ENCODE measurements around the gene NAP1L4.

The NAP1L4 gene

GRCh38 chr11:2992234-2992996 is at the start of gene NAP1L4:
NAP1L4 (minus strand) TSS chr11:2992329; CDS start chr11:2979220, 13,109 bp downstream.
- DNase-seq (ENCODE audit: low read depth in 2 of 2) = peak; percentile 90 to 92

GRCh38 chr11:3040881-3041280 is 48.8 kb upstream of the NAP1L4 start:
- no peak for DNase-seq (ENCODE audit: low read depth in 2 of 2)

DNA sequence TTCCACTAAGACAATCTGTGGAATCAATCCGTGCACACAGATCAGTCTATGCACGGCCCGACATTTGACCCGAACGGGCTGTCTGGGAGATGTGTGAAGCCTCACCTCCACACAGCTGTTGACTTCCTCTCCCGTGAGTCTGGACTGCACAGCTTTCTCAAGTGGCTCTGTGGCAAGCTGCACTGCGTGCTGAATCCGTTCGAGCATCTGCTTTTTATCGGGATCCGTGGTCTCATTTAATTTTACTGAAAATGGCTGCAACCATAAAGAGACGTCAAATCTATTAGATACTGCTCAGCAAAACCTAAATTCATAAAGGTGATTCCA is 45.8 kb upstream of the NAP1L4 start:
- no peak for DNase-seq (ENCODE audit: low read depth in 2 of 2)

DNA sequence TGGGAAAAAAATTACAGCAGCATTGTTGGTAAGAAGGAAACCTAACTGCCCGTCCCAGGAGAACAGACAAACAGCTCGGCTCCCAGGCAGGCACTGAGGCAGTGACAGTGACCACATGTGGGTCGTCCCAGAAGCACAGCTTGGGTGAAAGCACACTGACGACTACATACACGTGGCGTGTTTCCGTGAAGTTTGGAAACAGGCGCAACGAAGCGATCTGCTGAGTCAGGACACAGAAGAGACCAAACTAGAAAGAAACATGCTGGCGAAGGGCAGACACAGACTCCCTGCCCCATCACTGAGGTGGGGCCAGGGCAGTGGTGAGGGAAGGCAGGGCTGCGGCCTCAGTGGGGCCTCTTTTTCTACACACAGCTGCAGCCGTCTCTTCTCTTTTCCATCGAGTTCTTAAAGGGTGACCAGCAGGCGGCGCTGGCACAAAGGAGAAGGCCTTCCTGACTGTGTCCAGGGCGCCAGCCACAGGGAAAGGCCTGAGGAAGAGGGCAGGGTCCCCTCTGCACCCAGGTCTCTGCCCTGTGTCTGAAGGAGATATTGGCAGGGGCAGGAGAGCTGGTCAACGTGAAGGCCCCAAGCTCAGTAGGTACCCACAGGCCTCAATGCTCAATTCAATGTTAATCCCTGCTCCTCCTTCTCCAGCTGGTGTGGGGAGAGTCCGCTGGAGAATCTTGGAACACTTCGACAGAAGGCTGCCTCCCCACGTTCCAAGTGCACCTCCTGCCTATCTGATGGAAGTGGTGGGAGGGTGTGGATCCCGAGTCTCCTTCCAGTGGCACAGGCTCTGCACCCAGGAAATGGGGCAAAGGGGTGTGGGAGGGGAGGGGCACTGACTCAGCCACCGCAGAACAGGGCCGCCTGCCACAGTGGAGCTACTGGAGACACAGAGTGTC is 45.2 kb upstream of the NAP1L4 start:
- peak in 1 of 2 donors; percentile 9 for DNase-seq (ENCODE audit: low read depth in 2 of 2)

GRCh38 chr11:3036419-3036818 is 44.3 kb upstream of the NAP1L4 start:
- DNase-seq (ENCODE audit: low read depth in 2 of 2) = no peak

GRCh38 chr11:3035333-3035732 is 43.2 kb upstream of the NAP1L4 start:
- DNase-seq (ENCODE audit: low read depth in 2 of 2) = no peak

- no peak for DNase-seq (ENCODE audit: low read depth in 2 of 2)
Measured at GRCh38 chr11:3030289-3031070, 38.4 kb upstream of the NAP1L4 start.

- DNase-seq (ENCODE audit: low read depth in 2 of 2) = no peak
Measured at GRCh38 chr11:3028813-3029212, 36.7 kb upstream of the NAP1L4 start.

GRCh38 chr11:3026803-3027202 is 34.7 kb upstream of the NAP1L4 start:
- no peak for DNase-seq (ENCODE audit: low read depth in 2 of 2)

GRCh38 chr11:3022982-3023381 is 30.9 kb upstream of the NAP1L4 start:
- no peak for DNase-seq (ENCODE audit: low read depth in 2 of 2)

DNA sequence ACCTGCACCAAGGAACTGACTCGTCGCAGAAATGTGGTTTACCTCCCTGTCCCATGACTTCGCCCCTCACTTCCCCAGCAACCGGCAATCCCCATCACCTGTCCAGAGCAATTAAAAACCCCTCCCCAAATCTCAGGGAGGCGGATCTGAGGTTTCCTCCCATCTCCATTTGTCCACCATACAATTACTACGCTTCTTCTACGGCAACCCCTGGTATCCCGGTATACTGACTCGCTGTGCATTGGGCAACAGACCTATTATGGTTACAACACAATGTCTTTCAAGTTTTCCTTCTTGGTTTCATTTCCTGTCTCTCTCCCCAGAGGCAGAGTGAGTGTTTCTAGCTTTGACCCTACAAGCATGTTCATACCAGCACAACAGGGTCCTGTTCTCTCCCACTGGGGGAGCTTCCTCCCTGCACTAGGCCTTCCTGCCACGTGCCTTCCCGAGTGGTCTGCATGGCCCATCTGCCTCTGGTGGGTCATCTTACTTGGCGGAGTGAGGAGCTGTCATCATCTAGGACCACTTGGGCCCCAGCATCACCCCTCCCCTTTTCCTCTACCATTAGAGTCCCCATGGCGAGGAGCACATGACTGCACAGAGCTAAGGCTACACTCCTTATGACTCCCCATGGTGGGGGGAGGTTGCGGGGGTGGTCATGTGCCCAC is 30.3 kb upstream of the NAP1L4 start:
- no peak for DNase-seq (ENCODE audit: low read depth in 2 of 2)

- DNase-seq (ENCODE audit: low read depth in 2 of 2) = peak in 1 of 2 donors; percentile 11
Measured at GRCh38 chr11:3021125-3021524, 29.0 kb upstream of the NAP1L4 start.

DNA sequence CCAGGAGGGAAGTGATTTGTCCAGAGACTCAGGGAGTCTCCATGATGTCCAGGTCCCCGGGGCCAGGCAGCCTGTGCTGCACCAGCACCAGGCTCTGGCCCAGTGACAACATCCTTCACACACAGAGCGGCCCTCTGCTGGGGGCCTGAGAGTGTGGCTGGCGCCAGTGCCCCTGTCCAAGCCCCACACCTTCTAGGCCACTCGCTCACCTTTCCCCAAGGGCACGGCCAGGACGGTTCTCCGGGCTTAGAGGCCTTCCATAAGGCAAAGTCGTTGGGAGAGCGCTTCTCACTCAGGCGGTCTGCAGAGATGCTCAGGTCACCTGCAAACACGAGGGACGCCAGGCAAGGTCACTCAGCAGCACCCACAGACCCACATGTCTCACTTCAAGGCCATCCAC is 27.9 kb upstream of the NAP1L4 start:
- DNase-seq (ENCODE audit: low read depth in 2 of 2) = no peak

GRCh38 chr11:3018596-3018995 is 26.5 kb upstream of the NAP1L4 start:
- no peak for DNase-seq (ENCODE audit: low read depth in 2 of 2)

- DNase-seq (ENCODE audit: low read depth in 2 of 2) = no peak
Measured at GRCh38 chr11:3016861-3017260, 24.7 kb upstream of the NAP1L4 start.

DNA sequence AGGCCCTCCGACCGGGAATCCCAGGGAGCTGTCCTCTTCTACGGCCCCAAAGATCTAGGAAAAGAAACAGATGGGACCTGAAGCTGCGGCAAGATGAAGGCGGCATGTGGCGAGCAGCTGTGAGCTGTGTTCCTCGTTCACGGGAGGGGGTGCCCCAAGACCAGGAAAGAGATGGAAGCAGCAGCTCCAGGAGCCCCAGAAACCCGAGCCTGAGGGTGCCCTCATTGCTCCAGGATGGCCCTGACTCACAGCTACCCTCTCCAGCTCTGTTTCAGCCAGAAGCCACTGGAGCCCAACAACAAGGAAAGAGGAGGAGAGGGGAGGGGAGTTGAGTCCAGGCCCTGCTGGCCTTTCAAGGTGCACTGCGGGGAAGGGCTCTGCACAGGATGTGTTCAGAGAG is 23.7 kb upstream of the NAP1L4 start:
- no peak for DNase-seq (ENCODE audit: low read depth in 2 of 2)

DNA sequence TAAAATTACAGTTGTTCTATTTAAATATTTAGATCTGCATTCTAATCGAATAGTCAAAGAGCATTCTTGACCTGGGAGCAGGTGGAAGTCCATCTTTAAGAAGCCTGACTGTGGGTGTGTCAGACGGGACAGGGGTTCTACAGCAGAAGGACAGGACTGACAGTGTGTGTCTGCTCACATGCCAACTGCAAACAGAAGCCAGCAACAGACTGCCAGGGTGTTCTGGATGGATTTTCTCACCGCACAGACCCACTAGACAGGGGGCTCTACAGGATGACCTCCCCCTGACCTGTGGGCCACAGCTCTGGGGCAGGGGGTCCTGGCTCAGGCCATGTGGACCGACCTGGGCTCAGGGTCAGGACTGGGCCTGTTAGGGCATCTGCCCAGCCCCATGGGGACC is 22.8 kb upstream of the NAP1L4 start:
- DNase-seq (ENCODE audit: low read depth in 2 of 2) = no peak

DNA sequence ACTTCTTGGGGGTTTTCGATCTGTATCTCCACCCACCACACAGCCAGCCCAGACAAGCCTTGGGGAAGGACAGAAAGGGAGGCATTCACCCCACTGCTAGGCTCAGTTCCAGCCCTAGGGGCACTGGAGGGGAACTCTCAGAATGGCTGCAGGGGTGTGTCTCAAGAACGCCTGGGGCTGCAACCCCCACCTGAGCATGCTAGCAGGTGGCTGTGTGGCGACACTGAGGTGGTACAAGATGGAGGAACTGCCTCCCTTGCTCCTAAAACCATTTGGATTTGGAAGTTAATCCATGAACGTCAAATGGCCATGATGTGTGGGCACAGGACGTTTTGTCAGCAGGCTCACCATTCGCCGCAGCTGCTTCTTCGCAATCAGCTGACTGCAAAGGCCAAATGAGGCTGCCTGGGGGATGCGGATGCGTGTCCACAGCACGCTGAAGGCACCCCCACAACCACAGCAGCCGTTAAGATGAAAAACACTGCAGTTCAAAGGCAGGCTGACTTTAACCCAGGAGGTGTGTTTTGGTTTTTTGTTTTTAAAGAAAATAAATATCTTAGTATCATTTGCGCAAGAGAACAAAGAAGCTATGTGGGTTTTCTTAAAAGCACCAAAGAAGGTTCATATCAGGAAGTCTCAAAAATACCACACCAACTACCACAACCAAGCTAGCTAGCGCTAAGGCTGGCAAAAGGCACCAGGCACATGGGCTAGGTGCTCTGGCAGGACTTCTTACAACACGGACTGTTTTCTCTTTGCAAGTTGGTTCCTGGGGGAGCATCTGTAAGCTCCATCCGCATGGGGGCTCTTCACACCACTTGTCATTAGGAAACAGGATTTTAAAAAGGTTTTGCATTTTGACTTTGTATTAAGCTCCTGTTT is 22.2 kb upstream of the NAP1L4 start:
- peak; percentile 44 to 55 for DNase-seq (ENCODE audit: low read depth in 2 of 2)

DNA sequence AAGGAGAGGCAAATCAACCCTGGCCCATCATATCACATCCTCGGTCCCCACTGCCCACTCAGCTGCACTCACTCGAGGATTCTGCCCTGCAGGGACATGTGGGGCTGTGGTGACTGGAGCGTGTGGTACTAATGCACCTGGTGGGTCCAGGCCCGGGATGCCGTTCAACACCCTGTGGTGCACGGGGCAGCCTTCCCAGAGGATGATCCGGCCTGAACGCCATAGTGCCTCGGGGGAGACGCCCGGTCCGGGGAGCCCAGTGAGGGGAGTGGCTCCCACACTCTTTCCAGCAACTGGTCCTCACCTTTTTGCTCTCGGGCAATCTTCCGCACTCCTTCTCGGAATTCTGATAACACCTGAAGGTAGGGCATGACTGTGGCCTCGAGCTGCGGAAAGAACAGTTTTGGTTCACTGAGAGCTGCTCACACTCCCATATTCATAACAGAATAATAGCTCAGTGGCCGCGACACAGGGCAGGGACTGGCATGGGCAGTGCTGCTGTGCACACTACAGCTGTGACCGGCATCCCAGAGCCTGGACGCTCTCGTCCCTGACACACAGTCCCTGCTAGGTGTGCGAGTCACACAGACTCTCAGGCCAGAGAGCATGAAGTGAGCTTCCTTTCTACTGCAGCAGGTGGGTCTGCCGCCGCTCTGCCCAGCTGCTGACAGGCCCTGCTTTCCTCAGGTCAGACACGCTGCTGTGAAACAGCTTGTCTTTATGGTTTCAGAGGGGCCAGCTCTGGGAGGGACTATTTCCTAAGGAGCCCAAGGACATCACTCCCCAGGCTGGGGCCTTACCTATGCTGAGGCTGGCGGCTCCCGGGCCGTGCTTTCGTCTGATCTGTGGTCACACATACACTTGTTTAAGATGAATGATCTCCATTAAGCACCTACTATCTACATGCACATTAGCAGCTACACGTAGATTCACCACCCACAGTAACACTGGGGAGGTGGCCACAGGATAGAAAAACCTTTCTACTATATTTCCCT is 20.1 kb upstream of the NAP1L4 start:
- DNase-seq (ENCODE audit: low read depth in 2 of 2) = no peak

All from stimulated activated CD8-positive, alpha-beta memory T cell treated with anti-CD3 and anti-CD28 coated beads, Interleukin-2, amount 100 ng/mL, for 1 hour (primary cell).